Measurements from ENCODE around the gene ADAMTS17. TPM values are rescaled to one million over a fixed set of nuclear protein-coding genes. Genes with fewer than 3 reads are reported as not detected.

The ADAMTS17 gene
- total RNA-seq, 4 donors from 2014 or later = 5.0 to 16.2 (median 11.6) TPM

- no peaks in the 10 kb centered on the region for H3K27me3 ChIP-seq
- intact Hi-C loops (cut with DNase I; ENCODE audit: low total_unique reads) = no loop called here
- no peak for TF ChIP-seq CTCF (IDR thresholded peaks at IDR 0.05 in 4 of 5, conservative IDR thresholded peaks at IDR 0.05 in 1 of 5)
- no peak for TF ChIP-seq POLR2A (IDR thresholded peaks at IDR 0.05)
- in situ Hi-C loops (cut with MboI; ENCODE audit: low sequenced_read_pairs in 4 of 4) = loop anchor here in 1 of 4 donors (10.0 kb wide), 1 partner anchor 307 kb away; no protein-coding TSS in a partner anchor
- no peaks in the 10 kb centered on the region for H3K36me3 ChIP-seq
- H3K4me3 ChIP-seq = peak overlapping the region in 1 of 4 donors; percentile 13
- H3K9me3 ChIP-seq = no peaks in the 10 kb centered on the region
- DNase-seq (peak in 1 of 2 donors; percentile 41), ATAC-seq (peak; percentile 88 to 90)
- H3K4me1 ChIP-seq = peaks cover 4 to 15% of the 10 kb centered on the region in 2 donors
- peak overlapping the region; percentile 63 to 76 (median 72) for H3K27ac ChIP-seq
These were observed 99.9 kb downstream of the ADAMTS17 start for GRCh38 chr15:100241572-100242482.

- no peaks in the 10 kb centered on the region for H3K36me3 ChIP-seq
- H3K4me3 ChIP-seq = no peak overlapping the region
- peaks cover 4 to 10% of the 10 kb centered on the region in 2 donors for H3K4me1 ChIP-seq
- TF ChIP-seq CTCF (IDR thresholded peaks at IDR 0.05 in 4 of 5, conservative IDR thresholded peaks at IDR 0.05 in 1 of 5) (no peak), POLR2A (IDR thresholded peaks at IDR 0.05) (no peak)
- no peaks in the 10 kb centered on the region for H3K27me3 ChIP-seq
- intact Hi-C loops (cut with DNase I; ENCODE audit: low total_unique reads) (no loop called here), in situ Hi-C loops (cut with MboI; ENCODE audit: low sequenced_read_pairs in 4 of 4) (no loop called here)
- DNase-seq (no peak), ATAC-seq (no peak)
- H3K9me3 ChIP-seq = no peaks in the 10 kb centered on the region
- no peak overlapping the region for H3K27ac ChIP-seq
These were observed 104.6 kb downstream of the ADAMTS17 start for GRCh38 chr15:100236981-100237720.

- Histone ChIP-seq H3K27me3 (no peaks in the 10 kb centered on the region), H3K36me3 (no peaks in the 10 kb centered on the region), H3K27ac (peak overlapping the region in 2 of 4 donors; percentile 10 to 47), H3K9me3 (no peaks in the 10 kb centered on the region), H3K4me3 (no peak overlapping the region), H3K4me1 (no peaks in the 10 kb centered on the region)
- no peak for DNase-seq
- peak; percentile 13 to 14 for ATAC-seq
- intact Hi-C loops (cut with DNase I; ENCODE audit: low total_unique reads) (no loop called here), in situ Hi-C loops (cut with MboI; ENCODE audit: low sequenced_read_pairs in 4 of 4) (no loop called here)
- no peak for TF ChIP-seq CTCF (IDR thresholded peaks at IDR 0.05 in 4 of 5, conservative IDR thresholded peaks at IDR 0.05 in 1 of 5)
- TF ChIP-seq POLR2A (IDR thresholded peaks at IDR 0.05) = no peak
These were observed 106.7 kb downstream of the ADAMTS17 start for GRCh38 chr15:100235030-100235617.

GRCh38 chr15:100234158-100235029, 107.4 kb downstream of the ADAMTS17 start:
- TF ChIP-seq POLR2A (IDR thresholded peaks at IDR 0.05) = no peak
- in situ Hi-C loops (cut with MboI; ENCODE audit: low sequenced_read_pairs in 4 of 4) = no loop called here
- H3K27ac ChIP-seq = peak overlapping the region in 3 of 4 donors; percentile 10 to 47 (median 26)
- no peak overlapping the region for H3K4me3 ChIP-seq
- H3K9me3 ChIP-seq = no peaks in the 10 kb centered on the region
- peak; percentile 24 to 49 for ATAC-seq
- no peaks in the 10 kb centered on the region for H3K36me3 ChIP-seq
- H3K27me3 ChIP-seq = no peaks in the 10 kb centered on the region
- intact Hi-C loops (cut with DNase I; ENCODE audit: low total_unique reads) = no loop called here
- H3K4me1 ChIP-seq = no peaks in the 10 kb centered on the region
- no peak for DNase-seq
